Body of pancreas (tissue), 4 donors: ENCODE data around the gene FDX2.

Experiments
- CTCF ChIP-seq, 7 experiments: fragments of 450-650 bp in 4 of 7; fragments of 200-600 bp in 3 of 7; sonication (generic) in 3 of 7; IDR thresholded peaks; one replicate each; pipeline ENCODE4 v1.5.1; 2016 to 2019; ENCODE audit warnings: antibody characterized with exemption in 7 of 7
- POLR2A ChIP-seq, 3 donors: fragments of 450-650 bp; IDR thresholded peaks; one replicate each; pipeline ENCODE4 v1.6.1; 2016; ENCODE audit warnings: antibody characterized with exemption in 3 of 3, mild to moderate bottlenecking in 2 of 3

- no peak for TF ChIP-seq CTCF (IDR thresholded peaks at IDR 0.05)
- no peak for TF ChIP-seq POLR2A (IDR thresholded peaks at IDR 0.05)
These were observed 23.1 kb upstream of the FDX2 start for GRCh38 chr19:10338940-10339339.
